GM21528 (cell line): ENCODE measurements around the gene NLRP1.
"Not testable (repeated sequence)": the region's sequence is repeated elsewhere in the genome, so short reads cannot be mapped to it uniquely, and the experiment has no call there.

Experiments
- ATAC-seq: cut with Tn5 transposase; IDR thresholded peaks from one replicate; pipeline ENCODE4 v1.9.1; 2021; ENCODE audit warnings: mild to moderate bottlenecking, moderate library complexity; ENCODE audit not compliant: unreplicated experiment, low FRiP score

The NLRP1 gene

DNA sequence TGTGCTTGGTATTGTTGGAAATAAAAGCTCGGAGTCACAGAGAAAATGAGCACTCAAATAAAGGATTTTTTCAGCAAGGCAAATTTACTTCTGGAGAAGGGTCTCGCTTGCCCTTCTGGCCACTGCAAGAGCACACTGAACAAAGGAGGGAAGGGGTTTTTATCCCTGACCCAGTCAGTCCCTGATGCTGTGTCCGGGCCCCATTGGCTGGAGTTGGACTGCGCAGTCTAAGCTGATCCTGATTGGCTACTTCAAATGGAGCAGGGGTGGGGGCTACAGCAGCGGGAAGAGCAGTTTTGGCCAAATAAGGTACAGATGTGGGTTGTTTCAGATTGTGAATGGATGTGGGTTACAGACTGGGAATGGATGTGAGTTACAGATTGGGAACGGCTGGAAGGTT lies 4.3 kb upstream of the NLRP1 start:
- ATAC-seq, result no peak

DNA sequence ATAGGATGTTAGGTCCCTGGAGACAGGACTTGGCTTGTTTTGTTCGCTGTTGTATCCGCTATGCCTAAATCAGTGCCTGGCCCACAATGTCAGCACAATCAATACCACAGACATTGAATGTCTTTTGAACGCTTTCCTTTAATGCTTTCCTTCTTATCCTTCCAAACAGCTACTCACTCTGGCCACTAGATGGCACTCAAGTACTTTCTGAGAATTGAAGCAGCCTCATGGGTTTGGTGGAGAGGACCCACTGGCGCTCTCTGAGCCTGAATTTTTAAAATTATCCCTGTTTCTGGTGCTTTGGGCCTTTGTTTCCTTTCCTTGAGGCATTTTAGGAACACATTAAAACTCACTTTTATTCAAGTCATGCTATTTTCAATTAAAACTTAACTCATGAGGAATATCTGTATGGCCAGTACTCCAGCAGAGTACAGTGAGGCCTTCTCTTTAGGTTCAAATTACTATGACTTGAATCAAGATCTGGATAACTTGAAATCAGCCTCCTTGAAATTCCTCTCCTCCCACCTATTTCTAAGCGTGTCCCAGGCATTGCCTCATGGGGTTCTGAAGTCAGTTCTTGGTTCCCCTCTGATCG lies 3.2 kb upstream of the NLRP1 start:
- no peak for ATAC-seq

DNA sequence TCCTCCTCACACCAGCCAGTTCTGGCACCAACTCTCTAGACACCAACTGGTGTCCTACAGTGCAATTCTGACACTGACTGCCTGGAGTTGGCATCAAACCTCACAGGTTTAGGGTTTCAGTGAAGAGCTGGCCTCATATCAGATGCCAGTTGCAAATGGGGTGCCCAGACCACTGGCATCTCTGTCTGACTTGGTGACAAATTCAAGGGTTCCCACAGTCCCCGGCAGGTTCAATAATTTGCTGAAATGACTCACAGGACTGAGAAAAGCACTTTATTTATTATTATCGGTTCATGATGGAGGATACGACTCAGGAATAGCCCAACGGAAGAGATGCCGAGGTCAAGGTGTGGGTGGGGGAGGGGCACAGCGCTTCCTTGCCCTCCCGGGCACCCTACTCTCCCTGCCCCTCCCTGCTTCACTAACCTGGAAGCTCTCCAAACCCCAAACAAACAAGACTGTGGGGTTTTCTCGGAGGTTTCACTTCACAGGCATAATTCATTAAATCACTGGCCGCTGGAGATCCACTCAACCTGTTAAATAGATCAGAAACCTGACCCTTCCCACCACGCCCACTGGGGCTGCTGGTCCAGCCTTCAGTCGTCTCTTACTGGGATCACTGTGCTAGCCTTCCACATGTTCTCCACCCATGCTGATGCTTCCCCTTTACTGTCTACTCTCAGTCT lies 1.7 kb upstream of the NLRP1 start:
- ATAC-seq, result no peak

DNA sequence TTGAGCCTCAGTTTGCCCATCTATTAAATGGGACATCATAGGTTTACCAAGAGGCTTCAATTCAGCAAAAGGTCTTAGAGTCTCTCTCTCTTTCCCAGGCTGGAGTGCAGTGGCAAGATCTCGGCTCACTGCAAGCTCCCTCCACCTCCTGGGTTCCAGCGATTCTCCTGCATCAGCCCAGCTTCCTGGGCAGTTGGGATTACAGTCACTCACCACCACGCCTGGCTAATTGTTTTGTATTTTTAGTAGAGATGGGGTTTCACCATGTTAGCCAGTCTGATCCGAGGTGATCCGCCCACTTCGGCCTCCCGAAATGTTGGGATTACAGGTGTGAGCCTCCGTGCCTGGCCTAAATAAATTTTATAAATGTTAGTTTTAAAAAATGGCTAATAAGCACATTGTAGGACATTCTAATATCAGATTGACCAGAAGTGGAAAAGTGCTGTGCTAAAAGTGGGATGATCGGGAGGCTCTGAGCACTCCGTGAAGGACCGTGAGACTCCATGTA lies 1.0 kb upstream of the NLRP1 start:
- ATAC-seq, result no peak

DNA sequence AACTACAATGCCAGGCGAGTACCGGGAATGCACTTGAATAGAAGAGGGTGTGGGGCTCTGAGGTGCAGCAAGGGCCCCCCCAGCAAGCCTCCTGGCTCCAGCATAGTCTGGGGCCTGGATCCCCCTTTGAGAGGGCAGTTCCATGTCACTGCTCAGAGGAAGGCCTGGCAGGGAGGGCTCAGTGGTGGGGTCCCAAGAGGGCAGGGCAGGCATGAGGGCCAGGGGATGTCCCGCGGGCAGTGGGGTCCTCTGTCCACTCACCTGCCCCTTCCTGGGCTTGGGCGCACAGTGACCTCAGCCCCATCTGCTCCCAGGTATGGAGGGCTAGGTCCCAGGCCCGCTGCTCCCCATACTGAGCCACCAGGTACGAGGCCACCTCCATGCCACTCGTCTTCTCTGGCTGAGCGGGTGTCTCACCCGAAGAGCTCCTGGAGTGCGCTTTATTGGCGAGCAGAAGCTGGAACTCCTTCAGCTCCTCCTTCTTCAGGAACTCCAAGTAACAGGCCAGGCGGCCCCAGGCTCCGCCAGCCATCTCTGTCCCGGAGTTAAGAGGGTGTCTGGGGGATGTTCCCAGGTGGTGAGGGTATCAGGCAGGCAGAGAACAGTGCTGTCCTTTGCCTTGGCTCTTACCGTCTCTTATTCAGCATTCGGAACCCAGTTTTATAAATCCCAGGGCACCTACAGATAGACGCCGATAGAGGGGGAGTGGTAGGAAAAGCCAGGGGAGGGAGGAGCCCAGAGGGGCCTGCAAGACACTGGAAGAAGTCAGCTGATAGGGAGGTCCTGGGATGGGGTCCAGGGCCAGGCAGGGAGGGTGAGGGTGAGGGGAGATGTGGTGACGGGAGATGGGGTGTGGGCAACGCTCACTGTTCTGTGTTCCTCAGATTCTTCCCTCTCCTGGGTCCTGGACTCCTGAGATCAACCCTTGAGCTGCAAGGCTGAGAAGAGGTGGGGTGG lies 605 bp downstream of the NLRP1 start:
- peak; percentile 19 for ATAC-seq

DNA sequence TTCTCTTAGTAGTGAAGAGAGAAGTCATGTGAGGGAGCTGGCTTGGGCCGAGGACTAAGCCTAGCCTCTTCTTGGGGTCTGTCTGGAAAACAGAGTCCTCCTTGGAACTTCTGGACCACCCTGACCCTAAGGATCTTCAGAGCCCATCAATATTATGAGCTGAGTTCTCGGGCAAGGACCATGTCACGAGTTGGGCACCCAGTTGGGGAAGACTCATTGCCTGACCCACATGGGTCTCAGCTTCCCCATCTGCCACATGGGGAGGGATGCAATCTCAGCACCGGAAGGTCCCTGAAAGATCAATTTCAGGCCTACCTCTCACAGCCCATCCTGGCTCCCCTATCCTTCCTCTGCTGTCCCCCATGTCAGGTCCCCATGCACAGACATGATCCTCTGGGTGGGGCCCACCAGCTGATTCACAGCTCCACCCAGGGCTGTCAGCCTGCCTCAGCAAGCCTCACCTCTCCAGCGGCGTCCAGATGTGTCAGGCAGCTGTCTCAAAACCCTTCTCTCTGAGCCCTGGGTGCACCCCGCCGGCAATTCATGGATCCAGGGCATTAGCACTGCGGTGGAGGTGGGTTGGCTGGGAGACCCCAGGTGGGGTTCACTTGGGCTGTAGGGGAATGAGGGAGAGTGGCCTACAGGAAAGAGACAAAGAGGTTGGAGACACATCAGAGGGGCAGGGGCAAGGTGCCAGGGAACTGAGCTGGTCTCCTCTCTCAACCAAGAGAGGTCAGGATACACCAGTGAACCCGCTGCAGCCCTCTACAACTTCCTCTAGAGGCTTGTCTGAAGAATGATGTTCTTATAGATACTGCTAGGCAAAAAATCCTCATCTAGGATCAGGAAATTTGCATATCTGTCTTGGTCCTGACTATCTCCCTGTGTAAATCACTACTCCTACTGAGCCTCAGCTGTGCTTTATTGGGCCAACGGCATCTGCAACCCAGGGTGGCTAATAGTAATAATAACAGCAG lies 1.8 kb downstream of the NLRP1 start:
- no peak for ATAC-seq

DNA sequence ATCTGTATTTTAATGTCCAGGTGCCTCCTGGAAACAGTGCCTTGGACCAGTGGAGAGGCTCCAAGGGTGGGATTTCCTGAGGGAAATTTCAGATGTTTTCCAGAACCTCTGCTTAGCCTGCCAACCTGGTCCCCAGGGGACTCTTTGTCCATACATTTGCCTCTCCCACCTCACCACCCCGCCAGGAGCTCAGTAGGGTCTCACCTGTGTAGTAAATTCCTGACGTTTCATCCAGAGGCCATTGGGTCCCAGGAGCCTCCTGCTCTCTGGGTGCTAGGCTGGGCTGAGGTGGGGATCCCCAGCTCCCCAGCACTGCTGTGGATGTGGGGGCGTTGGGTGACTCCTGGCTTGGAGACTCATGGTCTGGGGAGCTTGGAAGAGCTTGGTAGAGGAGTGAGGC lies 2.7 kb downstream of the NLRP1 start:
- no peak for ATAC-seq

DNA sequence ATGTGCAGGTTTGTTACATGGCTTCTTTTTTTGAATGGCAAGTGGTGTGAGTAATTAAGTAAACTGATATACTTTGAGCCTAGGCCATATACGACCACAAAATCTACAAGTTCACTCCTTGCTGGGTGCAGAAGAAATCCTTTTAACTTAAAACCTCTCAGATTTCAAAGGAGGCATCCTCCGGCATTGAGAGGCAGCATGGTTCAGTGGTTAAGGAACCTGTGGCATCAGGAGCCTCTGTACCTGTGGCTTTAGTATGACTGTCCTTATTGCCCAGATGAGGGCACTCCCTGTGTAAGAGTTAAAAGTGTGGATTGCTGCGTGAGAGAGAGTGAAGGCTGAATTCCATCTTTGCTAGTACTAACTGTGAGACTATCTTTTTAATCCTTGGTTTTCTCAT lies 3.3 kb downstream of the NLRP1 start:
- ATAC-seq, result no peak

DNA sequence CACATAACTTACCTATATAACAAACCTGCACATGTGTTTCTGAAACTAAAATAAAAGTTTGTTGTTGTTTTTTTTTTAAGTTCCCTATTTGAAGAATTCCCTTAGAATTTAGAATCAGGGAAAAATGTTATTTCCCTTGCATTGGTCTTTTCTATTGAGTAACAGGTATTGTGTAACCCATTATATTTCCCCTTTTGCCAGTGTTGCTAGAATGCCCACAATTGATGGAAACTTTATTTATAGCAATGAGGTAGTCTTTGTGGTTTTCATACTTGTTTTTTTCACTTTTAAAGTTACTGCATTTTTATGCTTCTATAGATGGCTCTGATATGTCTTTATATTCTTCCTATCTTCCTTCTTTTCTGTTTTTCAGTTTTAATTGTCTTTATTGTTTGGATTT lies 3.9 kb downstream of the NLRP1 start:
- no peak for ATAC-seq

DNA sequence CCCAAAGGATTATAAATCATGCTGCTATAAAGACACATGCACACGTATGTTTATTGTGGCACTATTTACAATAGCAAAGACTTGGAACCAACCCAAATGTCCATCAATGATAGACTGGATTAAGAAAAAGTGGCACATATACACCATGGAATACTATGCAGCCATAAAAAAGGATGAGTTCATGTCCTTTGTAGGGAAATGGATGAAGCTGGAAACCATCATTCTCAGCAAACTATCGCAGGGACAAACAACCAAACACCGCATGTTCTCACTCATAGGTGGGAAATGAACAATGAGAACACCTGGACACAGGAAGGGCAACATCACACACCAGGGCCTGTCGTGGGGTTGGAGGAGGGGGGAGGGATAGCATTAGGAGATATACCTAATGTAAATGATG lies 5.5 kb downstream of the NLRP1 start:
- not testable (repeated sequence) for ATAC-seq

DNA sequence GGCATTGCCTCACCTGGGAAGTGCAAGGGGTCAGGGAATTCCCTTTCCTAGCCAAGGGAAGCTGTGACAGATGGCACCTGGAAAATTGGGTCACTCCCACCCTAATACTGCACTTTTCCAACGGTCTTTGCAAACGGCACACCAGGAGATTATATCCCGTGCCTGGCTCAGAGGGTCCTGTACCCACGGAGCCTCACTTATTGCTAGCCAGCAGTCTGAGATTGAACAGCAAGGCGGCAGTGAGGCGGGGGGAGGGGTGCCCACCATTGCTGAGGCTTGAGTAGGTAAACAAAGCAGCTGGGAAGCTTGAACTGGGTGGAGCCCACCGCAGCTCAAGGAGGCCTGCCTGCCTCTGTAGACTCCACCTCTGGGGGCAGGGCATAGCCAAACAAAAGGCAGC lies 11.3 kb downstream of the NLRP1 start:
- ATAC-seq, result not testable (repeated sequence)

DNA sequence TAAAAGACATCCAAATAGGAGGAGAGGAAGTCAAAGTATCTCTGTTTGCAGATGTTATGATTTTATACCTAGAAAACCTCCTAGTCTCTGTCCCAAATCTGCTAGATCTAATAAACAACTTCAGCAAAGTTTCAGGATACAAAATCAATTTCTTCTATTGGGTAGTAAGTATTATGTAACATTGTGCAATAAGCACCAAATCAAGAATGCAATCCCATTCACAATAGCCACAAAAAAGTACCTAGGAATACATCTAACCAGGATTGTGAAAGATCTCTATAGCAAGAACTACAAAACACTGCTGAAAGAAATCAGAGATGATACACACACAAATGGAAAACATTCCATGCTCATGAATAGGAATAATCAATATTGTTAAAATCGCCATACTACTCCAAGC lies 13.0 kb downstream of the NLRP1 start:
- ATAC-seq, result no peak

DNA sequence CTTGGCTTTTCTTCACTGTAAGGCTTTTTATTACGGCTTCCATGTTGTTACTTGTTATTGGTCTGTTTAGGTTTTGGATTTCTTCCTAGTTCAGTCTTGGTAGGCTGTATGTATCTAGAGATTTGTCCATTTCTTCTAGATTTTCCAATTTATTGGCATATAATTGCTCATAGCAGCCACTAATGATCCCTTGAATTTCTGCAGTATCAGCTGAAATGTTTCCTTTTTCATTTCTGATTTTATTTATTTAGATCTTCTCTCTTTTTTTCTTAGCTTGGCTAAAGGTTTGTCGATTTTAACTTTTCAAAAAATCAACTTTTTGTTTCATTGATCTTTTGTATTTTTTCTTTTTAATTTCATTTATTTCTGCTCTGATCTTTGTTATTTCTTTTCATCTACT lies 18.5 kb downstream of the NLRP1 start:
- ATAC-seq, result no peak

DNA sequence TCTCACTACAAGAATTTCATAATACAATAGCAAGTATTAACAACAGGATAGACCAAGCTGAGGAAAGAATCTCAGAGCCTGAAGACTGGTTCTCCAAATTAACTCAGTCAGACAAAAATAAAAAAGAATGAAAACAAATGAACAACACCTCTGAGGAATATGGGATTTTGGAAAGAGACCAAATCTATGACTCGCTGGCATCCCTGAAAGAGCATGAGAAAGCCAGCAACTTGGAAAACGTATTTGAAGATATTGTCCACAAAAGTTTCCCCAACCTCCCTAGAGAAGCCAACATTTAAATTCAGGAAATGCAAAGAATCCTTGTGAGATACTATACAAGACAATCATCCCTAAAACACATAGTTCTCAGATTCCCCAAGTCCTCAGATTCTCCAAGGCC lies 20.9 kb downstream of the NLRP1 start:
- no peak for ATAC-seq

DNA sequence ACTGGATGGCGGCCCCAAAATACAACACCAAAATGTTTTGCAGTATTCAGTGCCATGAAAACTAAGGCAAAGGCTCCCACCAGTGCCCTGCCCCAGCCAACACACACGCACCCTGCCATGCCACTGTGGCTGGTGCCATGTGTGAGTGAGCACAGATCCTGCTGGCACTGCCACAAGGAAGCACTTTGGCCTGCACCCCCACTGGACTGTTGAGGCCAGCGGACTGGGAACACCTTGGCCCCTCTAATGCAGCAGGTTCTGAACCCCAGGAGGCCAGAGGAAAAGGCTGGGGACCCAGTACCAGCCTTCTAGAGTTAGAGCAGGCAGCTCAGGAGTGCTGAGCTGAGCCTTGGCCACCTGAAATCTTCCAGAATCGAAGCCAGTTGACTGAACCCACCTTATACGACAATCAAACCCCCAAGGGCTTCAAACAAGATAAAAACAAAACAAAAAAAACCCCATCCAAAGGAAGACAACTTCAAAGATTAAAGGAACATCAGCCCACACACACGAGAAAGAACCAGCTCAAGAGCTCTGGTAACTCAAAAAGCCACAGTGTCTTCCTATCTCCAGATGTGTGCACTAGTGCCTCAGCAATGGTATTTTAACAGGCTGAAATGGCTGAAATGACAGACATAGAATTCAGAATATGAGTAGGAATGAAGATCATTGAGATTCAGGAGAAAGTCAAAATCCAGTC lies 21.5 kb downstream of the NLRP1 start:
- no peak for ATAC-seq

DNA sequence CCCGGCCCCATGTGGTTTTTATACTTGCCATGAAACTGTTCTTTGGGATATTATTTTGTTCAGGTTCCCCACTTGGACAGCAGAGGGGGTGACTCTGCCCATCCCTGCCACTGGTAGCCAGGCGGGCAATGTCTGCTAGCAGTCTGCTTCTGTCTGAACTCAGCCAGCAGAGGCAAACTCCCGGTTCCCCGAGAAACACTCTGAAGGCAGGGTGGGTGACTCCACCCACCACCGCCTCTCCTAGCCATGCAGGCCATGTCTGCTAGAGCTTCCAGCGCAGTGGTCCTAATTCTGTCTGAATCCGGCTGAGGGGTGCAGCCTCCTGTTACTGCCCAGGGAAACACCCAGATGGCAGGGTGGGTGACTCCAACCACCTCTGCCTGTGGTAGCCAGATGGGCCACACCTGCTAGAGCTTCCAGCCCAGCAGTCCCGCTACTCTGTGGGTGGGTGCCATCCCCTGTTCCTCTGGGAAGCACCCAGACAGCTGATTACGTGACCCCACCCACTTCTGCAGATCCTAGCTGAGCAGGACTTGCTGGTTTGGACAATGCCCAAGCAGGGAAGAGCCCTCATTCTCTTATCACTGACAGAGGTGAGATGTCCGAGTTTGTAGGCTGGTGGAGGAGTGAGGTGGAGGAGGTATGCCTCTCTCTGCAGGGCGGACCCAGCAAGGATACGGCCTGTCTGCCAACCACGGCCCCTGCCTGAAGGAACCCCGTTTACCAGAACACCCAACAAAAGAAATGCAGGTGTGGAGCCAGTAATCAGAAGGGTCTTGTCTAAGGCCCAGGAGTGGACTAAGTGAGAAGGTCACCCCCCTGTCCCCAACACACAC lies 22.4 kb downstream of the NLRP1 start:
- ATAC-seq, result no peak

DNA sequence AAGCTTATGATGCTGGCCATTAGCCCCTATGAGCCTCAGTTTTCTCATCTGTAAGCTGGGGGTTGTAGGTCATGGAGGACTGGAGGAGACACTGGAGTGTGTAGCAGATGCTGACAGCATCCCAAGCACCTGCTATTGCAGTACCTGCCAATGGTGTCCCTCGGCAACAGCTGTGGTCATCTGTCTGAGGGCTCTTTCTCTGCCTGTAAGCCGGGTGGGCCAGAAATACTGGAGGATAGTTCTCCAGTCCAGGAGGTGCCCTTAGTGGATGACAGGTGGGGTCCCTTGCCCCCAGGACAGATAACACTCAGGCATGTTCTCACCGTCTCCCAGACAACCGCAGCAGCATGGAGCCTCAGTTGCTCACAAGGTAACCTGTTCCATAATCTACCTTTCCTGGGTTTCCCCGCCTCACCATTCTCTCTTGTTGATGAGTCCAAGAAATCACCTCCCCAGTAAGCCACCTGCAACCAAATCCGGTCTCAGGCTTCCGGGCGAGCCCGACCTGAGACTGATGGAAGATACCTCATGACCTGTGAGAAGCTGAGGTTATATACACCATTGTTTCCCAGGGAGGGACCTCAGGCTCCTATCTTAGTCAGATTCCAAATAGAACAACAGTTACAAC lies 23.8 kb downstream of the NLRP1 start:
- no peak for ATAC-seq
